ENCODE results near the gene MTNR1A. TPM values are rescaled to one million over a fixed set of nuclear protein-coding genes. Genes with fewer than 3 reads are reported as not detected.

The MTNR1A gene
- total RNA-seq, 4 donors from 2014 or later = not detected

DNA sequence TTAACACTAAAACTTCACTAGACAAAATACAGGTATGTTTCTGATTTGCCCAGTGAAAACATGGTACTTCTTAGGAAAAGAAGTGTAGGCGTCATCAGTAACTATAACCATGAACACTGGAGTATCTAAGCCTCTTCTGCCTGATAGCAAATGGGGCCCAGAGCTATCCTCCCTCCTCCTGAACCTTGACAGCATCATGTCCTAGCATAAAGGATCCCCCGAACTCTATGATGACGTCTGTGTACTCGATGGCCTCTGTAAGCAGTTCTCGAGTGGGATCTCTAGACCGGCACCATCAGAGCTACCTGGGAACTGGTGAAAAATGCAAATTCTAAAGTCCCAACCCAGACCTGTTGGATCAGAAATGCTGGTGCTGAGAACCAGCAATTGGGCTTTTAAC lies 36.3 kb upstream of the MTNR1A start:
- no peaks in the 10 kb centered on the region for H3K9me3 ChIP-seq
- H3K4me3 ChIP-seq (replicated peaks in 1 of 3) = no peak overlapping the region
- DNase-seq = no peak
- no peak for TF ChIP-seq POLR2A (IDR thresholded peaks at IDR 0.05)
- TF ChIP-seq, protein P1, sequence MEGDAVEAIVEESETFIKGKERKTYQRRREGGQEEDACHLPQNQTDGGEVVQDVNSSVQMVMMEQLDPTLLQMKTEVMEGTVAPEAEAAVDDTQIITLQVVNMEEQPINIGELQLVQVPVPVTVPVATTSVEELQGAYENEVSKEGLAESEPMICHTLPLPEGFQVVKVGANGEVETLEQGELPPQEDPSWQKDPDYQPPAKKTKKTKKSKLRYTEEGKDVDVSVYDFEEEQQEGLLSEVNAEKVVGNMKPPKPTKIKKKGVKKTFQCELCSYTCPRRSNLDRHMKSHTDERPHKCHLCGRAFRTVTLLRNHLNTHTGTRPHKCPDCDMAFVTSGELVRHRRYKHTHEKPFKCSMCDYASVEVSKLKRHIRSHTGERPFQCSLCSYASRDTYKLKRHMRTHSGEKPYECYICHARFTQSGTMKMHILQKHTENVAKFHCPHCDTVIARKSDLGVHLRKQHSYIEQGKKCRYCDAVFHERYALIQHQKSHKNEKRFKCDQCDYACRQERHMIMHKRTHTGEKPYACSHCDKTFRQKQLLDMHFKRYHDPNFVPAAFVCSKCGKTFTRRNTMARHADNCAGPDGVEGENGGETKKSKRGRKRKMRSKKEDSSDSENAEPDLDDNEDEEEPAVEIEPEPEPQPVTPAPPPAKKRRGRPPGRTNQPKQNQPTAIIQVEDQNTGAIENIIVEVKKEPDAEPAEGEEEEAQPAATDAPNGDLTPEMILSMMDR (IDR thresholded peaks at IDR 0.05) = no peak
- no peak overlapping the region for H3K27ac ChIP-seq
- 84 to 91% methylated on average over 6 of the region's 6 CpGs for whole genome bisulfite sequencing, 2 donors
- peaks cover 12 to 18% of the 10 kb centered on the region in 2 donors for H3K36me3 ChIP-seq
- intact Hi-C loops (cut with DNase I) = no loop called here
- no peaks in the 10 kb centered on the region for H3K4me1 ChIP-seq
- no peaks in the 10 kb centered on the region for H3K27me3 ChIP-seq

DNA sequence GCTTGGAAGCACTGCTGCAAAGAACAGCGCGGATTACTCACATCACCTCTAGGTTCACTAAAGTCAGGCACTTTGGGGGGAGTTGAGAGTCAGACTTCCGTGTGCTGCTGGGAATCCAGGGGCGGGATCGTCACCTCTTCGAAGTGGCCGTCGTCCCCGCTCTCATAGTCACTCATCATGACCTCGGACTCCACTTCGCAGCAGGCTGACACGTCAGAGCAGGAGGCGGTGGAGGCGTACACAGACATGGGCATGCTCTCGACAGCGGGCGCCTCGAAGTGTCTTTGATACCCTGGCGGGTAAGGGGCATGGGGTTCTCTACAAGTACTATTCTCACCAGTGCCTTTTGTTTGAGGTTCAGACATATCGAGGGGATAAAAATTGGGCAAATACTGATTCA lies 33.1 kb upstream of the MTNR1A start:
- 90 to 96% methylated on average over 19 to 20 of the region's 20 CpGs for WGBS, 2 donors
- no peaks in the 10 kb centered on the region for H3K4me1 ChIP-seq
- intact Hi-C loops (cut with DNase I) = loop anchor here (5.0 kb wide), 1 partner anchor 291 kb away; no protein-coding TSS in a partner anchor
- DNase-seq = no peak
- no peaks in the 10 kb centered on the region for H3K9me3 ChIP-seq
- H3K27me3 ChIP-seq = no peaks in the 10 kb centered on the region
- TF ChIP-seq, protein P1 (IDR thresholded peaks at IDR 0.05) = no peak
- no peak for TF ChIP-seq POLR2A (IDR thresholded peaks at IDR 0.05)
- H3K27ac ChIP-seq = no peak overlapping the region
- peaks cover 9 to 10% of the 10 kb centered on the region in 2 donors for H3K36me3 ChIP-seq
- no peak overlapping the region for H3K4me3 ChIP-seq (replicated peaks in 1 of 3)

DNA sequence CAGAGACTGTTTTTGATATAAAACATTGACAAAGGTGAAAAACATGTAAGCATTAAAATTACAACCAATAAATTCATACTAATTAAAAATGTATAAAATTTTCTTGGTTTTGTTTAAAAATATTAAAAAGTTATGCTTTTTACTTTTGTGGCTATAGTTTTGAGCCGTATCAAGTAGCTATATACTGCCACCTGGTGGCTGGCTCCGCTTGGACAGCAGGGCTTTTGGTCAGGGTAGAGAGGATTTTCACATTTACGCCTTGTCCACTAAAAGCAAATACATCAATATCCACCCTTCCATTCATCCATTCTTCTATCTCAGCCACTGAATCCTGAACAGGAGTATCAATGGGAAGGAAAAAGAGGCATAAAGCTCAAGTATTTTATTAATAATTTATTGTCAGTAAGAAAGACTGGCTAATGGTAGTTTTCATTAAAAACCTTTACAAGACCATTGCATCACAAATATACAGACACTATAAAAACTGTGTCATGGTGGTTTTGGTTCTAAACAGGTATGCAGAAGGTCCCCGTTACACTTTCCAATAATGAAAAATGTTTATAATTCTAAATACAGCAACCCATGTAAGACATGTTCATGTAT lies 32.1 kb upstream of the MTNR1A start:
- DNase-seq = peak; percentile 74 to 80
- no peak overlapping the region for H3K4me3 ChIP-seq (replicated peaks in 1 of 3)
- peaks cover 8 to 9% of the 10 kb centered on the region in 2 donors for H3K36me3 ChIP-seq
- TF ChIP-seq, protein P1 (IDR thresholded peaks at IDR 0.05) = peak; percentile 66 to 88 (median 72)
- no peak for TF ChIP-seq POLR2A (IDR thresholded peaks at IDR 0.05)
- intact Hi-C loops (cut with DNase I) = loop anchor here (5.0 kb wide), 1 partner anchor 290 kb away; no protein-coding TSS in a partner anchor
- 34 to 35% methylated on average over 4 of the region's 4 CpGs for WGBS, 2 donors
- no peaks in the 10 kb centered on the region for H3K27me3 ChIP-seq
- no peak overlapping the region for H3K27ac ChIP-seq
- H3K9me3 ChIP-seq = no peaks in the 10 kb centered on the region
- no peaks in the 10 kb centered on the region for H3K4me1 ChIP-seq

DNA sequence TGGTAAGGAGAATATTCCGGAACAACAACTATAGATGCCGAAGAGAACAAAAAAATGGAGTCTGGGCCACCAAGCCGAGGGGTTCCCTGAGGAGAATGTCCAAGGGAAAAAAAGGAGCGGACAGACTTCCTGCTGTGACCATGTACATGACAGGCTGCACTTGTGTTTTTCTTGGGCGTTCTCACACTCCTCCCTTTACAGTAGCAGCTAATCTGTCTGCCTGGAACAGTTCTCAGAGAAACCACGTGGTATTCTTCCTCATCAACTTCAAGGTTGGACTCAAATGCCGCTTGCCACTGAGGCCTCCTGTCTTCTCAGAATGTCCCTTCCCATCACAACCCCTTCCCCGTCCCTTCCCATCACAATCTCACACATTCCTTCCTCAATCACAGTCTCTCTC lies 30.8 kb upstream of the MTNR1A start:
- intact Hi-C loops (cut with DNase I) = loop anchor here (5.0 kb wide), 1 partner anchor 289 kb away; no protein-coding TSS in a partner anchor
- WGBS, 2 donors = 81 to 84% methylated on average over 8 of the region's 8 CpGs
- no peak for DNase-seq

DNA sequence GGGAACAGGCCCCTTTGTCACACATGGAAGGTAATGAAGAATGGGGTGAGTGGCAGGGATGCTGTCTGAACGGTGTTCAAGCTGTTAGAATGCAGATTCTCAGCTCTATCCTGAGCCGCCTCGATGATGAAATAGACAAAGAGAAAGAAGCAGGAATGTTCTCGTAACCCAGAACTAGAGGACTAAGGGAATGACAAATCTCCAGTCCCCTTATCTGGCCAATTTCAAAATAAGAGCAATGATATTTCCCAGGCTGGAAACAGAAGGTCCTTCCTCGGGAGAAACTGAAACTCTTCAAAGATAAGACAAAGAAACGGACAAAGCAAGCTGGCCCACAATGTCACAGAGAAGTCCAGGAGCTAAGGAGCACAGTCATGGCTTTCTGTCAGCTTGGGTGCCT lies 29.5 kb upstream of the MTNR1A start:
- 77 to 81% methylated on average over 6 of the region's 6 CpGs for WGBS, 2 donors
- Histone ChIP-seq H3K27me3 (no peaks in the 10 kb centered on the region), H3K9me3 (no peaks in the 10 kb centered on the region), H3K27ac (no peak overlapping the region), H3K36me3 (peaks cover 7 to 9% of the 10 kb centered on the region in 2 donors), H3K4me3 (replicated peaks in 1 of 3) (no peak overlapping the region), H3K4me1 (no peaks in the 10 kb centered on the region)
- intact Hi-C loops (cut with DNase I) = loop anchor here (5.0 kb wide), 1 partner anchor 288 kb away; no protein-coding TSS in a partner anchor
- TF ChIP-seq POLR2A (IDR thresholded peaks at IDR 0.05) = no peak
- TF ChIP-seq, protein P1 (IDR thresholded peaks at IDR 0.05) = no peak
- no peak for DNase-seq

More for the DNA sequence above, 30.8 kb upstream of the MTNR1A start:
- H3K27ac ChIP-seq = no peak overlapping the region
- no peak overlapping the region for H3K4me3 ChIP-seq (replicated peaks in 1 of 3)
- TF ChIP-seq, protein P1 (IDR thresholded peaks at IDR 0.05) = no peak
- TF ChIP-seq POLR2A (IDR thresholded peaks at IDR 0.05) = no peak
- peaks cover 7 to 9% of the 10 kb centered on the region in 2 donors for H3K36me3 ChIP-seq
- no peaks in the 10 kb centered on the region for H3K9me3 ChIP-seq
- H3K4me1 ChIP-seq = no peaks in the 10 kb centered on the region
- no peaks in the 10 kb centered on the region for H3K27me3 ChIP-seq

All from thyroid gland (tissue), 4 donors.